ENCODE measurements around the gene SH3RF3. TPM values are rescaled to one million over a fixed set of nuclear protein-coding genes. Genes with fewer than 3 reads are reported as not detected.

SH3RF3 gene
- total RNA-seq, 1 donor from 2014 or later, result 35.8 TPM

- no peak for DNase-seq (ENCODE audit: extremely low read depth, low read depth, low spot score)
Observed at GRCh38 chr2:109297566-109298490, 168.8 kb downstream of the SH3RF3 start.

DNA sequence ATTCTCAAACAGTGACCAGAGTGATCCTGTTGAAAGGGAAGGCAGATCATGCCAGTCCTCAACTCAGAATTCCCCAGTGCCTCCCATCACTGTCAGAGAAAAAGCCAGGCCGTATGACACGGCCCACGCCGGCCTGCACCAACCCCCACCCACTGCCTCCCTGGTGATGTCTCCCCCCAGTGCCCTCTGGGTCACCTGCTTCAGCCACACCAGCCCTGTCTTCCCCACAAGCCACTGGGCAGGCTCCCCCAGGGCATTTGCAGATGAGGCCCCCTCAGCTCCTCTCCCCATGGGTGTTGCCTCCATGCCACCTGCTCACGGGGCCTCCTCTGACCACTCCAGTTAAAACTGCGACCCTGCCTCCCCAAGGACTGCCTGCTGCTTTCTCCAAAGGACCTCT, 169.8 kb downstream of the SH3RF3 start:
- DNase-seq (ENCODE audit: extremely low read depth, low read depth, low spot score), result no peak

DNA sequence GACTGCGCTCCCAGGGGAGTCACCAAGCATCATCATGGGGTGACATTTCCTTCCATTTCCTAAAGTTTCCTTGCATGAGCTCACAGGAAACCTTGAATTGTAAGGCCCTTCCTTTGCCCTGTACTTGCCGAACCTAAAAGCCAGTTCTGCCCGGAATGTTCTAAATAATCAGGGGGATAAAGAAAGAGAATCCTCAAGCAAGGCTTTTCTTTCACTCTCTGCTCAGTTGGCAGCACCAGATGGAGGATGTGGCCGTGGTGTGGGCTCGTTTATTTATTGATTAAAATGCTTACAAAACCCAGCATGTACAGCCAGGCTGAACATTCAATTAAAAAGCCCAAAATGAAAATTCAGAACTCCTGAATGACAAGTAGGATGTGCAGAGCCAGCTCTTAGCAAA, 170.5 kb downstream of the SH3RF3 start:
- DNase-seq (ENCODE audit: extremely low read depth, low read depth, low spot score), result no peak

- no peak for DNase-seq (ENCODE audit: extremely low read depth, low read depth, low spot score)
Observed at GRCh38 chr2:109300582-109300981, 171.6 kb downstream of the SH3RF3 start.

DNA sequence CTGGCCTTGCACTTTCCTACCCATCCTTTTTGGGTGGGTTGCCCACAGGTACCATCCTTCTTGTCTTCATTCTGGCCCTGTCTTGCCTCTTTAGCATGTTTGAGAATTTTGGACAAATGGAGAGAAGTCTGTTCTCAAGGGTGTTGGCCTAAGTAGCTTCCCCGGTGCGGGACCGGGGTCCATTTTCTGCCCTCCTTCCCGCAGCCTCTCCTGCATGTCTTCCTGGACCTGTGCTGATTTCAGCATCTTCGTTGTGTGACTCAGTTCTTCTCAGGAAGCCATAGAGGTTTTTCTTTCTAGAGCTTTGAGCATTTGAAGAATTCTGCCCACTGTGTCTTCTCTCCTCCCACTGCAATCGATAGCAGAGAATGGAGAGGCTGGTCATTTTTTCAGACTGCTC, 172.7 kb downstream of the SH3RF3 start:
- DNase-seq (ENCODE audit: extremely low read depth, low read depth, low spot score), result no peak

DNA sequence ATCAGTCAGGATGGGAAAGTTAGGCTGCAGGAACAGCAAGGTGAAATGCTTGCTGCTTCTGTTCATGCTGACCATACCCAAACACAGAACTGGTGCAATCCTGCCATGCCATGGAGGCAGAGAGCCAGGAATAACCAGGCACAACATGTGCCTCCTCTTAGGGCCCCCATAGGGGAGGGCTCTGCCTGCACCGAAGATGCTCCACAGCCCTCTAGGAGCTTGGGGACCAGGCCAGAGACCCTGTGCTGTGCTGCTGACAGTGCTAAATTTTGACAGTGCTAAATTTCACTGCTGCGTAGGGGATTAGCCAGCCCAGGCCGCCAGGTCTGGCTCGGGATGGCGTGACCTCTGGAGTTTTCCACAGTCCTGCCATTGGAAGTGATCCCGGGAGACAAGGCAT, 173.3 kb downstream of the SH3RF3 start:
- no peak for DNase-seq (ENCODE audit: extremely low read depth, low read depth, low spot score)

- no peak for DNase-seq (ENCODE audit: extremely low read depth, low read depth, low spot score)
Observed at GRCh38 chr2:109304242-109304641, 175.2 kb downstream of the SH3RF3 start.

- no peak for DNase-seq (ENCODE audit: extremely low read depth, low read depth, low spot score)
Observed at GRCh38 chr2:109304731-109305470, 175.9 kb downstream of the SH3RF3 start.

DNA sequence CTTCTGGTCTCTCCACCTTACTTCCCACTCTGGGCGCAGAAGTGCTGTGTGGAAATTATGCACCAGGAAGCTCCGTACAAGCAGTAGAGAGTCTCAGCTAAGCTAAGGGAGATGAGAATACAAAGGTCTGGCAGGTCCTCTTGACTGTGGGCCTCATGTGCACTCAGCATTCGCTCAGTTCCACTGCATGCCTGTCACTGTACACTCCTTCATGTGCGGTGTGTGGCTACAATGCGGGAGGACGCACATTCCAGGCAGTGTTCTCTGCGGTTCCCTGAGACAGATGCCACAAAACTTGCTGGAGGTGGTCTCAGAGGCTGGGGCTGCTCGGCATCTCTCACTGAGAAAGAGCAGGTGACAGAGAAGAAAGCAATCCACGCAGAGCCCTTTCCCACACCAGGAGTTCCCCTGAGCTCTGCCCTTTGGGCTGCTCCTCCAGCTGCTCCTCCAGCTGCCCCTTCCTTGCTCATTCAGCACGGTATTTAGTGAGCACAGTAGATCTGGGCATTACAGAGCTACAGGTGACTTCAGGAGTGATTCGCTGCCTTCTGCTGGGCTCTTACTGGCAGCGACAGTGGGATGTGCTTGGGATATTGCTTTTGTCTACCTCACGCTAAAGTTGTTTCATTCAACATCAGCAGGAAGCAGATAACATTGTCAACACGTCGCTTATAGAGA, 176.6 kb downstream of the SH3RF3 start:
- no peak for DNase-seq (ENCODE audit: extremely low read depth, low read depth, low spot score)

GRCh38 chr2:109306190-109306589, 177.2 kb downstream of the SH3RF3 start:
- DNase-seq (ENCODE audit: extremely low read depth, low read depth, low spot score), result no peak

DNA sequence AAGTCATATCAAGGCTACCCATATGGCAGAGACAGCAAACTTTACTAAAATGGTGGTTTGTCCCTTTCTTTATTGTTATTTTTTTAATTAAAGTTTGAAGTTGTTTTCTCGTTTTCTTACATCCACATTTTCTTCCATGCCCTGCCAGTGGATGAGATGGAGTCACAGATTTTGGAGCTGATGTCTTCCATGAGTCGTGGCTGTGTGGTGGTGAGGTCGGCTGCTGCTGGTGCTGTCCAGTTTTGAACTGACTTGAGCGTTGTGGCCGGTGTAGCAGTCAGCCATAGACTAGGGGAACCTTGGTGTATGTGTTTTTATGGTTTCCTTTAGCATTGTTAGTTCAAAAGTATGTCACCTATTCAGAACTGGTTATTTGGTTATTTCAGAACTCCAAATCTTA, 182.8 kb downstream of the SH3RF3 start:
- no peak for DNase-seq (ENCODE audit: extremely low read depth, low read depth, low spot score)

- no peak for DNase-seq (ENCODE audit: extremely low read depth, low read depth, low spot score)
Observed at GRCh38 chr2:109312902-109313301, 183.9 kb downstream of the SH3RF3 start.

DNA sequence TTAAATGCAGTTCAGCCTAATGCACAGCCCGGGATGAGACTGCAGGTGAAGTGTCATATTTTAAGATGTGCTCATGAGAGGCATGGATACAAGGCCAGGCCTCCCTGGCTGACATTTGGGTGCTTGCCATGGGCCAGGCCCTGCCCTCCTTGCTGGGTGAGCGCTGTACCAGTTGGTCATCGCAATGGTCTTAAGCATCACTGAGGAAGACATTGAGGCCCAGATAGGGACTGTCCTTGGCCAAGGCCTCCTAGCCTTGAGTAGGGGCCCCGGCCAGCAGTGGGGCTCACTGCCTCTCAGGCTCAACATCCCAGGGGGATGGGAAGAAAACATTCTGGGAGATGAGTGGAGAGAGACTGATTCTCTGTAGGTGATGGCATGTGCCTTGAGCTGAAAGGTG, 184.3 kb downstream of the SH3RF3 start:
- no peak for DNase-seq (ENCODE audit: extremely low read depth, low read depth, low spot score)

GRCh38 chr2:109316091-109316490, 187.1 kb downstream of the SH3RF3 start:
- no peak for DNase-seq (ENCODE audit: extremely low read depth, low read depth, low spot score)

GRCh38 chr2:109317471-109318095, 188.6 kb downstream of the SH3RF3 start:
- no peak for DNase-seq (ENCODE audit: extremely low read depth, low read depth, low spot score)

DNA sequence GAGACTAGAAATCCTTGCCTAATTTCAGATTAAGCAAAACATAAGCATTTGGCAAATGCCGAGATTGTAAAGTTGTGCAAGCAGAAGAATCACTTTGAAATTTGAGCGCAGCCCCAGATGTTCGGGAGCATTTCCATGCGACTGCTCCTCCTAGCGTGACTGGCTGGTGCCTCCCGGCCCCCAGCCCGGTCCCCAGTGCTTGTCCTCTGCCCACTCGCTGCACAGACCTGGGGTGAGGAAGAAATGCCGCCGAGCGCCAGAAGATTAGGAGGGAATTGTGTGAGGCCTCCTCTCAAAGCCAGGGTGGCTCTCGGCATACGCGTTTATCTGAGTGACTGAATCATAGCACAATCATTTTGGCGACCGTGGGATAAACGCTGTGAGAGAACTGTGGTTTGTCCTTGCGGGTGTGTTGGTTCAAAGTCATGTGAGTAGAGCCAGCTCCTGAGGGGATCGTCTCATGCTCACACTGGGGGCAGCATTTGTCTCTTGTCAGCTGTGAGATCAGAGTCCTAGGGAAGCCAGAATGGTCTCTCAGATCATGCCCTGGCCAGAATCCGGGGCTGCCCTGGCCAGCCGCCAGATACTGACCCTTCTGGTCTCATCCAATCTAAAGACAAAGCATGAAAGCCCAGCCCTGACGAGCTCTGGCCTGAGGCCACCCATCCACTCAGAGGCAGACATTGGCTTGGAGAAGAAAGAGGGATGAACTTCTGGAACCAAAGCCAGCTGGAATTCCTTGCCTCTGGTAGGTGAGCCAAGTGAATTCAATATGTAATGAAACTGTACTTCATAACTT, 189.3 kb downstream of the SH3RF3 start:
- no peak for DNase-seq (ENCODE audit: extremely low read depth, low read depth, low spot score)

GRCh38 chr2:109318949-109319342, 189.9 kb downstream of the SH3RF3 start:
- no peak for DNase-seq (ENCODE audit: extremely low read depth, low read depth, low spot score)

DNA sequence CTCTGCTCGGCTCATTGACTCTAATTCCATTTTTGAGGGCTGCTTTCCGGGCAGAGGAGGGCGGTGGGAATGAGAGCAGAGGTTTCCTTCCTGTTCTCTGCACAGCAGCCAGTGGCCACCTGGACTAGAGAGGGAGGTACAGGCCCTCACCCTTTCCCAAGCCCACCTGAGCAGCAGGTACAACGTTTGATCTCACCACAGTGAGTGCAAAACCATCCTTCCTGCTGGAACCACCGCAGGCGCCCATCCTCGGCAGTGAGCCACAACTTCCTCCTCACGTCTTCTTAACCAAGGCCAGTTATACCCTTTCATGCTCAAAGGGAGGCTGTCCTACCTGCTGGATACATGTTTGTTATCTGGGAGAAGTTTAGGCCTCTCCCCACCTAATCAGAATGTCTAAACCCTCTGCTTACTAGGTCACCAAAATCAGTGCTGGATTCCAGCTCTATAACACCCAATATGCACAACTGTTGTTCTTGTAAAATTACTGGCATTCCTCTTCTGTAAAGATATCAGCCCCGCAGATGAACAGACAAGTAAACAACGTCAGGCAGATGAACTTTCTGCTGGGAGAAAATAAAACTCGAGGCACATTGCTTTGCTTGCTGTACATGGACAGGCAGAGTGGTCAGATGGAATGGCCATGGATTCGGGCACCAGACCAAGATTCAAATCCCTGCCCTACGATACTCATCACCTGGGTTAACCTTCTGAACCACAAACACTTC, 191.4 kb downstream of the SH3RF3 start:
- no peak for DNase-seq (ENCODE audit: extremely low read depth, low read depth, low spot score)

- no peak for DNase-seq (ENCODE audit: extremely low read depth, low read depth, low spot score)
Observed at GRCh38 chr2:109321570-109321969, 192.6 kb downstream of the SH3RF3 start.
